SKM-1 treated with dmso at 0.1 percent for 144 hours (cell line): ENCODE data around the gene NRCAM.
"Not testable (repeated sequence)": the region's sequence is repeated elsewhere in the genome, so short reads cannot be mapped to it uniquely, and the experiment has no call there.

ENCODE experiments used
- DNase-seq: peaks from one replicate; lab custom pipeline; 2025; ENCODE audit not compliant: unreplicated experiment; lab: John Stamatoyannopoulos, UW

The NRCAM gene

DNA sequence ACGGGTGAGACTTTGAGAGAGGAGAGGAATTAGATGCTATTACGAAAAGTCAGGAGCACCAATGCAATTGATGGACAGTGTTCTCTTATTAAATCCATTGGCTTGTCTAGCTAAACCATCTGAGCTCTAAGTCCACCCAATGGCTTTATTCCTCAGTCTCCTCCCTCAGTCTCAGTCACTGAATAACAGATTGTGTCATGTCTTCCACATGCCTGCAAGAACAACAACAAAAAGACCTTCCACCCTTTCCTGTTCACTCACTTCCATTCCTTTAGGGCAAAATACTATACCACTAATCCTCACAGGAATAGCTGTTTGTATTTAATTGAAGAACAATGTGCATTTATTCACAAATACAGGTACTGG is 171.2 kb downstream of the NRCAM start:
- DNase-seq, result no peak

DNA sequence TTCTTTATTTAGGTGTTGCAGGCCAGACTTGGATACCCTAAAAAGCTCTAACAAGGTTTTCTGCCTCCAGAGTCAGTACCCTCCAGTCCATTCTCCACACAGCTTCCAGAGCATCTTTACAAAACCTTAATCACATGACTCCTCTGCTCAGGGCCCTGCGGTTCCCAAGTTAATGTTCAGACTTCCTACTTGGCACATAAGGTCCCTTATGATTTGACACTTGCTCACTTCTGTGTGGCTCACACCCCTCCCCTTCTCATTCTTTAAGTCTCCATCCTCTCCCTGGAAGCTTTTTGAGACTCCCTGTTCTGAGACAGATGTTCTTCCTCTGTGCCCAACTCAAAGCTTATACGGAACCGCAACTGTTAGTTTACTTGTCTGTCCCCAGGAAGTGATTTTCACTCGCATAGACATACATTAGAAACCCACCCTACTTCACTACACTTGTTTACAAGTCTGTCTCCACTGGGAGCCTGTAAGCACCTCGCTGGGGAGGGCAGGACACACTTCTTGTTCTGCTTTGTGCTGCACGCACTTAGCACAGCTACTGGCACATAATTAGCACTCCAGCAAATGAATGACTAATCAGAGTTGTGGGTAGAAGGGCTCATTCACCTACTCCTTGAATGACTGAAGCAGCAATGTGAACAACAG is 171.8 kb downstream of the NRCAM start:
- DNase-seq, result no peak

GRCh38 chr7:108283252-108283651 is 173.0 kb downstream of the NRCAM start:
- DNase-seq, result no peak

- no peak for DNase-seq
Observed at GRCh38 chr7:108282427-108282996, 173.7 kb downstream of the NRCAM start.

DNA sequence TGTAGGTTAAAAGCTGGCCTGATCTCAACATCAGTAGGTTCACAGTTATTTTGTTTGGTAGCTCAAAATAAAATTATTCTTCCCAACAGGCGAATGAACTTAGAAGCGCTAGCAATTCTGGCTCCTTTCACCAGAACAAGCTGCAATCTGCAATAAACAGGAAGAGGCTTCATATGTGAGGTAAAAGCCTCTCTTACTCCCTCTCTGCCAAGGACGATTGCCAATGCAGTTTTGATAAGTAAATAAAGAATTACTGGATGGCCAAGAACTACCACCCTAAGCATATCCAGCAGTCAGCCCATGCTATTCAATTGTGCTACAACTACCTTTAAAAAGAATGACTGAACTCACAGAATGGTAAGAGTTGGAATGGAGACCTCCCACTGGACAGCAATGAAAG is 176.1 kb downstream of the NRCAM start:
- no peak for DNase-seq

DNA sequence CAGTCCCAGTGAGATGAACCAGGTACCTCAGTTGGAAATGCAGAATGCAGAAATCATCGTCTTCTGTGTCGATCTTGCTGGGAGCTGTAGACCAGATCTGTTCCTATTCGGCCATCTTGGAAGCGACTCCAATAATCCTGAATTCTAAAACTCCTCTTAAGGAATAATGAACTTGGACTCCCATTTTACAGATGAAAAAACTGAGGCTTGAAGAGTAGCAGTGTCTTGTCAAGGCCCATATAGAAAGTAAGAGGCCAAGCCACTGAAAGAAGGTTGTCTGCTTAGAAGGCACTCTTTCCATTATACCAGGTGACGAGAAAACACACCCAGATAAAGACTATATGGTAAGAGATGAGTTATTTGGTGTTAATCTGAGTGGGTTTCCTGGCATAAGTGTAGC is 177.5 kb downstream of the NRCAM start:
- no peak for DNase-seq

DNA sequence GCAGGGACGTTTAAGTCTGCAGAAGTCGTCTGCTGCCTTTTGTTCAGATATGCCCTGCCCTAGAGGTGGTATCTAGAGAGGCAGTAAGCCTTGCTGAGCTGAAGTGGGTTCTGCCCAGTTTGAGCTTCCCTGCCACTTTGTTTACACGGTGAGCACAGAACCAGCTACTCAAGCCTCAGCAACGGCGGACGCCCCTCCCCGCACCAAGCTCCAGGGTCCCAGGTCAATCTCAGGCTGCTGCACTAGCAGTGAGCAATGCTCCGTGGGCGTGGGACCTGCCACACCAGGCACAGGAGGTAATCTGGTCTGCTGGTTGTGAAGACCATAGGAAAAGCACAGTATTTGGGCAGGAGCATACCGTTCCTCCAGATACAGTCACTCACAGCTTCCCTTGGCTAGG is 178.0 kb downstream of the NRCAM start:
- no peak for DNase-seq

DNA sequence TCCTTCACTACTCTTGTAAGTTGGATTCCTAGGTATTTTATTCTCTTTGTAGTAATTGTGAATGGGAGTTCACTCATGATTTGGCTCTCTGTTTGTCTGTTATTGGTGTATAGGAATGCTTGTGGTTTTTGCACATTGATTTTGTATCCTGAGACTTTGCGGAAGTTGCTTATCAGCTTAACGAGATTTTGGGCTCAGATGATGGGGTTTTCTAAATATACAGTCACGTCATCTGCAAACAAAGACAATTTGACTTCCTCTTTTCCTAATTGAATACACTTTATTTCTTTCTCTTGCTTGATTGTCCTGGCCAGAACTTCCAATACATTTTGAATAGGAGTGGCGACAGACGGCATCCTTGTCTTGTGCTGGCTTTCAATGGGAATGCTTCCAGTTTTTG is 181.8 kb downstream of the NRCAM start:
- not testable (repeated sequence) for DNase-seq

DNA sequence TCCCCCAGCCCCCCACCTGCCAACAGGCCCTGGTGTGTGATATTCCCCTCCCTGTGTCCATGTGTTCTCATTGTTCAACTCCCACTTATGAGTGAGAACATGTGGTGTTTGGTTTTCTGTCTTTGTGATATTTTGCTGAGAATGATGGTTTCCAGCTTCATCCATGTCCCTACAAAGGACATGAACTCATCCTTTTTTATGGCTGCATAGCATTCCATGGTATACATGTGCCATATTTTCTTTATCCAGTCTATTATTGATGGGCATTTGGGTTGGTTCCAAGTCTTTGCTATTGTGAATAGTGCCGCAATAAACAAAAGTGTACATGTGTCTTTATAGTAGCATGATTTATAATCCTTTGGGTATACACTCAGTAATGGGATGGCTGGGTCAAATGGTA is 183.3 kb downstream of the NRCAM start:
- DNase-seq, result not testable (repeated sequence)

DNA sequence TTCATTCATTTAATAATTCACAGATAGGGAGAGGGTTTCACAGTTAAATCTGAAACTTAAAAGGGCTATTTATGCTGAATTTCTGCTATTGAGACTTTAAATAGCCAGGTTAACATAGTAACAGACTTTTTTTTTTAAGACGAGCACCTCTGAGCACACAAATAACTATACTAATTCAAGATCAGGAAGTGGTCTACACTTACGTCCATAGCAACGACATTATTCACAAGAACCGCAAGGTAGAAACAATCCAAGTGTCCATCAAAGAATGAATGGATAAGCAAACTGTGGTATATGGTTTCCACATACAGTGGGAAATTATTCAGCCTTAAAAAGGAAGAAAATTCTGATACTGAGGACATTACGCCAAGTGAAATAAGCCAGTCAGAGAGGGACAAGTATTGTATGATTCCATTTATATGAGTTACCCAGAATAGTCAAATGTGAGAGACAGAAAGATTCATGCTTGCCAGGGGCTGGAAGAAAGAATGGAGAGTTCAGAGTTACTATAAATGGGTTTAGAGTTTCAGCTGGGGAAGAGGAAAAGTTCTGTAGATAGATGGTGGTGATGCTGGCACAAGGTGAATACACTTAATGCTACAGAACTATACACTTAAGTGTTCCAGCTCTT is 185.7 kb downstream of the NRCAM start:
- no peak for DNase-seq

GRCh38 chr7:108268200-108268820 is 187.9 kb downstream of the NRCAM start:
- DNase-seq, result no peak

DNA sequence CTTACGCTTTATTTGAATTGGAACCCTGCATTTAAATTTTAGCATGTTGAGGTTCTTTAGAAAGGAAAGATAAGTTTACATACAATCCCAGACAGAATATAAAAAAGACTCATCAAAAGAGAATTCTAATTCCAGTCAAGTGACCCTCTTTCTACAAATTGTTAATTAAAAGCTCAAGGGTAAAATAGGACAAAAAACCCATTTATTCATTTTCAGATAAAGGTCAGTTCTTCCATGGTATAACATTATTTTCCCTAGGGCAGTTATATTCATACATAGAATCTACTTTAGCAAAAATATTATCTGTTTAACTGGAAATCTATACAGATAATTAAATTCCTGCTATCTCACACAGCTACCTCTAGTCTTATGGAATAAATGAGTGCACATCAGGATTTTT is 188.6 kb downstream of the NRCAM start:
- no peak for DNase-seq

GRCh38 chr7:108266491-108266890 is 189.7 kb downstream of the NRCAM start:
- DNase-seq, result no peak

GRCh38 chr7:108266035-108266434 is 190.2 kb downstream of the NRCAM start:
- no peak for DNase-seq

DNA sequence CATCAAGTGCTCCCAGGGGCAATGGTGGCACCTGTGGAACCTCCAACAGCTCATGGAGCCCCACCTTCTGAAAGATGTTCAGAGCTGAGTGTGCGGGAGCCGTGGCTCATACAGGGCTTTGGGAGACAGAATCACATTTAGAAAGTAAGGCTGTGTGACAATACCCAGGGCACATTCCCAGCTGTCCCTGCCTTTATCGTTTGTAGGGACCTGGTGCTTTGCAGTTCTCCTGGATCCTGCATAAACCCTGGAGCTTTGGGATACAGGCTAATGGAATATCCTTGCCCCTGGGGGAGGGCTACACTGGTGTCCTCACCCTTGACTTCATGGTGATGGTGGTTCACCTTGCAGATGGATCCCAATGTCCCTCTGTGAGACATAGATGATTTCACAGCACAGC is 191.2 kb downstream of the NRCAM start:
- no peak for DNase-seq

- DNase-seq, result no peak
Observed at GRCh38 chr7:108263425-108263824, 192.8 kb downstream of the NRCAM start.

DNA sequence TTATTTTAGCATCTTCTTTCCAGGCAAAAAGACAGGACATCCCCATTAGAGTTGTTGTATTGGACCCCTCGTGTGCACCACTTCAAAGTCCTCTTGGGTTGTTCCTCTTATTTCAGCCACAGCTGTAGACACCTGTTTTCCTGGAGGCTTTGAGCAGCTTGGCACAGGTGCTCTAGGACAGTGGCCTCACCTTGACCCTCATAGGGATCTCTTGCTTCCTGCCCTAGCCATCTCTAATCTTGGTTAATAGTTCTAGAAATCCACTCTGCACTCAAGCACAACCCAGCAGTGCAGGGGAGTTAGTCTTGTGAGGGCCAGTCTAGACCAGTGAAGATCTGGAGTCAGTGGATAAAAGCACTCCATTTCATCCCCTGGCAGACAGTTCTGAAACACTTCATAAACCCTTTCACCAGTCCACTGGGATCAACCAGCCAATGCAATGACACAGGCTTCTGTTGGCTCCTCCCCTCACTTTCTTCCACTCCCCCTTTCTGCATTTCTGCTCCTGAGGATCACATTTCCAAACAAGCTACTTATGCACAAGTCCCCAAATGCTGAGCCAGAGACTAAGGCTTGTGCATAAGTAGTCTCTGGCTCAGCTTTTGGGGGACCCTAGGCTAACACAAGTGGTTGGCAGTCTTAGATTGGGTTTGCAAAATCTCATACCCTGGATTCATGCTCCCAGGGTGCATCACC is 194.5 kb downstream of the NRCAM start:
- no peak for DNase-seq

GRCh38 chr7:108259447-108259846 is 196.8 kb downstream of the NRCAM start:
- DNase-seq, result not testable (repeated sequence)

- no peak for DNase-seq
Observed at GRCh38 chr7:108257954-108258353, 198.3 kb downstream of the NRCAM start.

GRCh38 chr7:108254259-108254658 is 202.0 kb downstream of the NRCAM start:
- no peak for DNase-seq

GRCh38 chr7:108253275-108254044 is 202.8 kb downstream of the NRCAM start:
- no peak for DNase-seq
